Measurements from ENCODE around the gene PHAX.

DNA sequence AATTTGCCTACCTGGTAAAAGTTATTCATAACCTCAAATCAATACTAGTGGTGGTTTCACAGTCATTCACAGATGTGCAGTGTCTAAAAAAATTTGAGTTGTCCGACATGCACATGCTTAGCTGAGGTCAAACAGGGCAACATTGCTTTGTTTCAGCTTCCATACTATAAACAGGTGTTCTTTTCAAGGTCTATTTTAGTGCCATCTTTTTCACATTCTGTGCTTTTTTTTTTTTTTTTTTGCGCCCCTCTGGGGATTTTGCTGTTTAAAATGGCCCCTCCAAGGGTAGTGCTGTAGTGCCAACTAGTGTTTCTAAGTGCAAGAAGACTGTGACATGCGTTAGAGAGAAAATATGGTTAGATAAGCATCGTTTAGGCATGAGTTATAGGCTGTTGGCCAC lies 14.5 kb downstream of the PHAX start:
- TF ChIP-seq, protein P1, sequence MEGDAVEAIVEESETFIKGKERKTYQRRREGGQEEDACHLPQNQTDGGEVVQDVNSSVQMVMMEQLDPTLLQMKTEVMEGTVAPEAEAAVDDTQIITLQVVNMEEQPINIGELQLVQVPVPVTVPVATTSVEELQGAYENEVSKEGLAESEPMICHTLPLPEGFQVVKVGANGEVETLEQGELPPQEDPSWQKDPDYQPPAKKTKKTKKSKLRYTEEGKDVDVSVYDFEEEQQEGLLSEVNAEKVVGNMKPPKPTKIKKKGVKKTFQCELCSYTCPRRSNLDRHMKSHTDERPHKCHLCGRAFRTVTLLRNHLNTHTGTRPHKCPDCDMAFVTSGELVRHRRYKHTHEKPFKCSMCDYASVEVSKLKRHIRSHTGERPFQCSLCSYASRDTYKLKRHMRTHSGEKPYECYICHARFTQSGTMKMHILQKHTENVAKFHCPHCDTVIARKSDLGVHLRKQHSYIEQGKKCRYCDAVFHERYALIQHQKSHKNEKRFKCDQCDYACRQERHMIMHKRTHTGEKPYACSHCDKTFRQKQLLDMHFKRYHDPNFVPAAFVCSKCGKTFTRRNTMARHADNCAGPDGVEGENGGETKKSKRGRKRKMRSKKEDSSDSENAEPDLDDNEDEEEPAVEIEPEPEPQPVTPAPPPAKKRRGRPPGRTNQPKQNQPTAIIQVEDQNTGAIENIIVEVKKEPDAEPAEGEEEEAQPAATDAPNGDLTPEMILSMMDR (IDR thresholded peaks at IDR 0.05), result no peak
- TF ChIP-seq POLR2A (IDR thresholded peaks at IDR 0.05) (no peak), EP300 (IDR thresholded peaks at IDR 0.05) (no peak)
